ENCODE data around the gene TTC9.

GRCh38 chr14:70595443-70596185 lies 46.1 kb upstream of the TTC9 start:
- TF ChIP-seq, protein P1, sequence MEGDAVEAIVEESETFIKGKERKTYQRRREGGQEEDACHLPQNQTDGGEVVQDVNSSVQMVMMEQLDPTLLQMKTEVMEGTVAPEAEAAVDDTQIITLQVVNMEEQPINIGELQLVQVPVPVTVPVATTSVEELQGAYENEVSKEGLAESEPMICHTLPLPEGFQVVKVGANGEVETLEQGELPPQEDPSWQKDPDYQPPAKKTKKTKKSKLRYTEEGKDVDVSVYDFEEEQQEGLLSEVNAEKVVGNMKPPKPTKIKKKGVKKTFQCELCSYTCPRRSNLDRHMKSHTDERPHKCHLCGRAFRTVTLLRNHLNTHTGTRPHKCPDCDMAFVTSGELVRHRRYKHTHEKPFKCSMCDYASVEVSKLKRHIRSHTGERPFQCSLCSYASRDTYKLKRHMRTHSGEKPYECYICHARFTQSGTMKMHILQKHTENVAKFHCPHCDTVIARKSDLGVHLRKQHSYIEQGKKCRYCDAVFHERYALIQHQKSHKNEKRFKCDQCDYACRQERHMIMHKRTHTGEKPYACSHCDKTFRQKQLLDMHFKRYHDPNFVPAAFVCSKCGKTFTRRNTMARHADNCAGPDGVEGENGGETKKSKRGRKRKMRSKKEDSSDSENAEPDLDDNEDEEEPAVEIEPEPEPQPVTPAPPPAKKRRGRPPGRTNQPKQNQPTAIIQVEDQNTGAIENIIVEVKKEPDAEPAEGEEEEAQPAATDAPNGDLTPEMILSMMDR (IDR thresholded peaks at IDR 0.05), result no peak
- no peak for TF ChIP-seq POLR2A (IDR thresholded peaks at IDR 0.05)

Data from body of pancreas (tissue), 4 donors.